Activated naive CD8-positive, alpha-beta T cell treated with anti-CD3 and anti-CD28 coated beads for 36 hours (primary cell): ENCODE measurements around the gene SYDE2. TPM values are rescaled to one million over a fixed set of nuclear protein-coding genes. Genes with fewer than 3 reads are reported as not detected.
A peak's percentile ranks its signal among the peaks of the same experiment; 100 is the strongest.

Source experiments
- DNase-seq: peaks from one replicate; pipeline ENCODE4 v3.0.0; 2021
- H3K27ac Mint-ChIP-seq: one replicate; pipeline ENCODE4 v1.8.0; 2022; ENCODE audit warnings: mild to moderate bottlenecking, moderate library complexity, mixed read lengths
- H3K27me3 Mint-ChIP-seq: one replicate; pipeline ENCODE4 v1.8.0; 2022; ENCODE audit warnings: mild to moderate bottlenecking, mixed read lengths
- H3K36me3 Mint-ChIP-seq: one replicate; pipeline ENCODE4 v1.8.0; 2021; ENCODE audit warnings: mild to moderate bottlenecking, mixed read lengths
- H3K4me1 Mint-ChIP-seq: one replicate; pipeline ENCODE4 v1.8.0; 2021; ENCODE audit warnings: mixed read lengths
- H3K4me3 Mint-ChIP-seq: one replicate; pipeline ENCODE4 v1.8.0; 2022; ENCODE audit warnings: mild to moderate bottlenecking, moderate library complexity, mixed read lengths
- H3K9me3 Mint-ChIP-seq: one replicate; pipeline ENCODE4 v1.8.0; 2022; ENCODE audit warnings: mixed read lengths
- total RNA-seq, 2 experiments: library from RNA; stranded (reverse); gene quantifications; one replicate each; pipeline ENCODE4 v1.2.3, GENCODE V29; 2021

Gene SYDE2
- total RNA-seq, 2 experiments from 2014 or later = 3.7 to 3.9 TPM

DNA sequence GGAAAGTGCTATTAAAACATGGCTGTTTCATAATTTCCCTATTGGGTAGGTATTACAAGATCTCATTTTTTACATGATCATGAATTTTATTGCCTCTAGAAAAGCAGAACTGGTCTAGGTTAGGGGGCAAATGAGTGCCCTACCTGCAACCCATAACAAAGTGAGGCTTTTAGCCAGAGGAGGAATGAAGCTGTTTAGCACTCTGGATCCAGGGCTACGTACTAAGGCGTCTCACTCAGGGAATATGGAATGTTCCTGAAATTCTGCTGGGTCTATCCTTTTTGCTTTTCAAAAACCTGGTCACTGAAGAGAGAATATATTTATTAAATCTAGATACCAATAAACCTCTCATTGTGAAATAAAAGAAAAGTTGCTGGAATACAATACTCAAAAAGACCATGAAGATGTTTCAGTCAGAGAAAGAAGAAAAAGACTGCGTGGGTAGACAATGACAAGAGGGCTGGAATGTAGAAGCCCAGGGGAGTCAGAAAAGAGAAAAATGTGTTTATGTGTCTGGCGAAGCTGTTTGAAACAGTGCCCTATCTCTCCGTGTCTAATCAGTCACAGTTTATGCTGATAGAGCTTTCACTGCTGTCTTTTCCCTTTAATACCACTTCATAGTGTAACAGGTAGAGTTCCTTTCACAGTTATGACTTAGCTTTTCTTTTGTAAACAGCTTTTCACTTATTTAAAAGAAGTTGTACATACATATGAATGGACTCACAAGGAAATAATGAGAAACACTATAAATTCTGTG lies 25.0 kb upstream of the SYDE2 start:
- no peak overlapping the region for H3K27ac Mint-ChIP-seq

DNA sequence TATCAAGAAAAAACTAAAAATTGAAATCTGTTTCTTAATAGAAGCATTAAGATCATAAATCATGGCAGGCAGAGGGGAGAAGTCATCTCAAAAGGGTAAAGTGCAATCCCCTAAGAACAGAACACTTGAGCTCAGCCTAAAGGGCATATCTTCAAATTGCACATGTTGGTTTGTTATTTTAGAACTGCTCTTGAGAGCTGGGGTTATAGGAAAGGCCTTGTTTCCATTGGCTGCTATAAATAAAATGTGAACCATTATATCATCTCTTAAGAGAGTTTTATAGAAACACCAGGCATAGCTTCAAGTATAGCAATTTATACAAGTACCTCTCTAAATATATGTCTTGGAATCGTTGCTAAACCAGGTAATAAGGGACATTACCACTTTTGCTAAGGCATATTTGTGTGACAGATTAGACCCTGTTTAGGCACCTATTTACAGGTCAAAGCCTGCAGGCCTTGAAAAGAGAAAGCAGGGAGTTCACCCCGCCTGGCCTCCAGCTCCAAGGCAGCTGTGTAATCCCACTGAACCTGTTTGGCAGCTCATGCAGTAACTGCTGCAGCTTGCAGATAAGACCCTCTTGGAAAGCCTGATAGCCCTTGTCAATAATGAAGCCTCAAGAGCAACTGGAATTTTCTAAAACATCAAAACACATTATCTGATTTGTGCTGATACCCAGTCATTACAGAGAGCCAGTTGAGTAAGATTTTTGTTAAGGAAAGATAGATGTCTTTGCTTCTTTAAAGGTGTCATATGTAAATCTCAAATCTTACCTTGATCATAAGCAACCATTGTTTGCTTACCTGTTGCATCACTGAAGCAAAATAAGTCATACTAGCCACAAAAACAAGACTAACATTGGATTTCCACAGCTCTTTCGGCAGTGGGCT lies 24.2 kb upstream of the SYDE2 start:
- no peak overlapping the region for H3K4me3 Mint-ChIP-seq
- H3K4me1 Mint-ChIP-seq = no peaks in the 10 kb centered on the region
- no peaks in the 10 kb centered on the region for H3K36me3 Mint-ChIP-seq
- H3K27ac Mint-ChIP-seq = no peak overlapping the region
- H3K9me3 Mint-ChIP-seq = no peaks in the 10 kb centered on the region
- DNase-seq = no peak
- H3K27me3 Mint-ChIP-seq = no peaks in the 10 kb centered on the region

More for the DNA sequence above, 25.0 kb upstream of the SYDE2 start:
- Mint-ChIP-seq H3K27me3 (no peaks in the 10 kb centered on the region), H3K4me1 (no peaks in the 10 kb centered on the region), H3K9me3 (no peaks in the 10 kb centered on the region), H3K4me3 (no peak overlapping the region), H3K36me3 (no peaks in the 10 kb centered on the region)
- no peak for DNase-seq

DNA sequence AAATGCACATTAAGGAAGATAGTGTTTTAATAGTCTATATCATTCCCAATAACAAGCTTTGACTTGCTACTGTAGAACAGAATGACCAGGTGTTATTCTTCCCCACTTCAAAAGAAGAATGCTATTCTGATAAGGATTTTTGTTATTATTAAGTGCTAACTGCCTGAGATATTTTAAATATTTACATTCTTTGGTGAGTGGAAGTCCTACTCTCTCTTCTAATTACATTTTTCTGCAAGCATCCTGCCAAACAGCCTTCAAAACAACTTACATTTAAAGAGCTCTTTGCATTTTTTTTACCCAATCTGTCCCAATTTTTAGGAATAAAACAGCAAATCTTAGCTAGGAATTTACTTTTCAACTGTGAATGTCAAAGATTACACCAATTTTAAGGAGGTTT lies 23.5 kb upstream of the SYDE2 start:
- DNase-seq = no peak
- no peaks in the 10 kb centered on the region for H3K9me3 Mint-ChIP-seq
- no peak overlapping the region for H3K27ac Mint-ChIP-seq
- H3K4me1 Mint-ChIP-seq = no peaks in the 10 kb centered on the region
- H3K27me3 Mint-ChIP-seq = no peaks in the 10 kb centered on the region
- no peak overlapping the region for H3K4me3 Mint-ChIP-seq
- H3K36me3 Mint-ChIP-seq = no peaks in the 10 kb centered on the region

DNA sequence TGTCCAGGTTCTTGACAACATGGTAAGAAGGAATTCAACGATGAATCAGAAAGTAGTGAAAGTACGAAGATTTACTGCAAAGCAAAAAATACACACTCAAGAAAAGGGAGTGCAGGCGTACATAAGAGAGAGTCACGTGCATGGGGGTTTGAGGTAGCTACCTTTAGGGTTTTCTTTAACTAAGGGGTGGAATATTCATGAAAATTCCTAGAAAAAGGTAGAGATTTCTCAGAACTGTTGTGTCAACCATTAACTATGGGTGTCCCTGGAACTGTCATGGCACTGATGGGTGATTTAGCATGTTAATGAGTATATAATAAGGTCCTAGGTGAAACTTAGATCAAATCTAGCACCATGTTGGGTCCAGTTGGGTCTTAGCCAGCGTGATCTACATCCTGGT lies 22.5 kb upstream of the SYDE2 start:
- Mint-ChIP-seq H3K9me3 (no peaks in the 10 kb centered on the region), H3K4me1 (no peaks in the 10 kb centered on the region), H3K36me3 (no peaks in the 10 kb centered on the region), H3K27ac (no peak overlapping the region), H3K27me3 (no peaks in the 10 kb centered on the region), H3K4me3 (no peak overlapping the region)
- DNase-seq = no peak

DNA sequence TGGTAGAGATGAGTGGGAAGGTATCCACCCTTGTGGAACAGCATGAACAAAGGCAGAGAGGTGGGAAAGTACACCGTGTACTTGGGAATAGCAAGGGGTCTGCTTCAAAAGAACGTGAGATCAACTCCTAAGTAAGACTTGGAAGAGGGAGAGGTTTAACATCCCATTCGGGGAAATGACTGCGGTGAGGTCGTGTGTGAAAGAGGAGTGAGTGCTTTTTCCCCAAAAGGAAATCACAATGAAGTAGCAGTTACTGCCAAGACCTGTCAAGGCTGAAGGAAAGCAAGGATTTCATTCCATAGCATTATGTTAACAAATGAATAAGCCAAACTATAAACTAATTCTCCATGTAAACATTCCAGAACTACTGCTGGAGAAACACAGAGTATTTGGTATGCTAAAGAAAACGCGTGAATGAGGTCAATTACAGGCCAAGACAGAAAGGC lies 20.0 kb upstream of the SYDE2 start:
- no peak for DNase-seq
- Mint-ChIP-seq H3K4me1 (no peaks in the 10 kb centered on the region), H3K27ac (no peak overlapping the region), H3K27me3 (peaks cover 16% of the 10 kb centered on the region), H3K9me3 (no peaks in the 10 kb centered on the region), H3K36me3 (no peaks in the 10 kb centered on the region), H3K4me3 (no peak overlapping the region)

DNA sequence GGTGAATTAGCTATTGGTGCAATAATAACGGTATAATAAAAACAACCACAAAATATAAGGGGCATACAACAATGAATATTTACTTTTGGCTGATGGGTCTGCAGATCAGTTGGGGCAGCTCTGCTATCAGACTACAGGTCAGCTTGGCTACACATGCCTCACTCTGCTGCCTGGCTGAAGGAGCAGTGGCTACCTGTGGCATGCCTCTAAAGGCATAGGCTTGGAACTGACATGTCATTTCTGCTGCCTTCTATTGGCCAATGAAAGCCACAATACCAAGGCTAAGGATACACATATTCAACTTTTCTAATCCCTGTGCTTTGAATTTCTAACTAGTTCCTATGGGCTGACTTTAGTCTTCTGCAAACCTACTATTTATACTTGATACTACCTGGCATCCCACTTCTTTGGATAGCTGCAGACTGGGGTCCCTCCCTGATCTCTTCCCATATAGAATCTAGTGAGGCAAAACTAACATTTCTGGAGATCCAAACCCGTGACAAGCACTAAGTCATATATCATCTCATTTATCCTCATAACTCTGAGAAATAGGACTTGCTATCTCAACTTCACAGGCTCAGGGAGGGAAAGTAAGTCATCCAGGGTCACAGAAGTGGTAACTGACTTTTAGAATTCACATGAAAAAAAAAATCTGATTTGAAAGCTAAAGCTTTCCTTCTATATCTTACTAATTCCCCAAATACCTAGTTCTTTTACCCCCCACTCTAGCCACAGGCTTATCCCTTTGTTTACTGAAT lies 19.2 kb upstream of the SYDE2 start:
- Mint-ChIP-seq H3K4me1 (no peaks in the 10 kb centered on the region), H3K27ac (no peak overlapping the region), H3K4me3 (no peak overlapping the region), H3K27me3 (peaks cover 20% of the 10 kb centered on the region), H3K36me3 (no peaks in the 10 kb centered on the region), H3K9me3 (no peaks in the 10 kb centered on the region)
- no peak for DNase-seq

DNA sequence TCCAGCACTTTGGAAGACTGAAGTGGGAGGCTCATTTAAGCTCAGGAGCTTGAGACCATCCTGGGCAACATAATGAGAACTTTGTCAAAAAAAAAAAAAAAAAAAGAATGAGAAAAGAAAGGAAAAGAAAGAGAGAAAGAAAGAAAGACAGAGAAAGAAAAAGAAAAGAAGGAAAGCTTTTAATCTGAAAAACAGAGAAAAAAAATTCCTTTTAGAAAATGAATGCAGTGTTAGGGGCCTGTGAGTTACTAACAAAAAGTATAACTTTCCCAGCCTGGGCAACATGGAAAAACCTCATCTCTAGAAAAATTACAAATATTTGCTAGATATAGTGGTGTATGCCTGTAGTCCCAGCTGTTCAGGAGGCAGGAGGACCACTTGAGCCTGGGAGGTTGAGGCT lies 15.9 kb upstream of the SYDE2 start:
- Mint-ChIP-seq H3K36me3 (no peaks in the 10 kb centered on the region), H3K4me3 (no peak overlapping the region), H3K9me3 (no peaks in the 10 kb centered on the region), H3K27ac (no peak overlapping the region), H3K27me3 (peaks cover 27% of the 10 kb centered on the region), H3K4me1 (no peaks in the 10 kb centered on the region)
- DNase-seq = no peak

DNA sequence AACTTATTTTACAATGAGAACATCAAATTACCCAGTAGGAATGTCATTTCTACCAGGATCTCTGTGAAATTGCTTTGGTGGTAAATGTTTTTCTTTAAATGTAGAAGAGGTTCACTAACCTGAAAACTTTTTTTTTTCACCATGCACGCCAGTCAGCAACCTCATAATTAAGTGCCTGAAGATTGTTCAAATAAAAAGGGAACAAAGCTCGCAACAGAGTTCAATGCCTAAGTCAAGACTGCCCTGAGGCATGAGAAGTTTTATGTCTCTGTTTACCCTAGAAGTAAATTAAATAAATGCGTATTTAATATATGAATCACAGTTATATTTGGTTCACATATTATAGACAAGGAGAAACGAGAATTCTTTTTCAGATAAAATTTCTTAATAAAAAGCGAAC lies 13.8 kb upstream of the SYDE2 start:
- no peaks in the 10 kb centered on the region for H3K36me3 Mint-ChIP-seq
- peaks cover 34% of the 10 kb centered on the region for H3K27me3 Mint-ChIP-seq
- H3K9me3 Mint-ChIP-seq = no peaks in the 10 kb centered on the region
- DNase-seq = no peak
- H3K4me3 Mint-ChIP-seq = no peak overlapping the region
- no peaks in the 10 kb centered on the region for H3K4me1 Mint-ChIP-seq
- H3K27ac Mint-ChIP-seq = no peak overlapping the region

DNA sequence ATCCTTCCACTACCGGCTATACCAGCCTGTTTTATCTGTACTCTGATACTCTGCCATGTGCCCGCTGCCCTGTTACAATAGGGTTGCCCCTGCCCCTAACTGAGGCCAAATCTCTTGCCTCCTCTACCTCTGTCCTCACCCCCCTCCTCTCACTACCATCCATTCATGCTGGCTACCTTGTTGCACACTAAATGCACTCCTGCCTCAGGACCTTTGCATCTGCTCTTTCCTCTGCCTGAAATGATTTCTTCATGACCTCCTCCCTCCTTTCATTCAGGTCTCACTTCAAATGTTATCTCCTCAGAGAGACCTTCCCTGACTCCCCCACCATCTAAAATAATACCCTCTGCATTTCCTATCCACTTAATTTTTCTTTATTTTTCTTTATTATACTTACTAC lies 7.7 kb upstream of the SYDE2 start:
- H3K27me3 Mint-ChIP-seq = peaks cover 26% of the 10 kb centered on the region
- DNase-seq = no peak
- H3K27ac Mint-ChIP-seq = no peak overlapping the region
- H3K36me3 Mint-ChIP-seq = no peaks in the 10 kb centered on the region
- no peaks in the 10 kb centered on the region for H3K9me3 Mint-ChIP-seq
- H3K4me1 Mint-ChIP-seq = no peaks in the 10 kb centered on the region
- H3K4me3 Mint-ChIP-seq = no peak overlapping the region

DNA sequence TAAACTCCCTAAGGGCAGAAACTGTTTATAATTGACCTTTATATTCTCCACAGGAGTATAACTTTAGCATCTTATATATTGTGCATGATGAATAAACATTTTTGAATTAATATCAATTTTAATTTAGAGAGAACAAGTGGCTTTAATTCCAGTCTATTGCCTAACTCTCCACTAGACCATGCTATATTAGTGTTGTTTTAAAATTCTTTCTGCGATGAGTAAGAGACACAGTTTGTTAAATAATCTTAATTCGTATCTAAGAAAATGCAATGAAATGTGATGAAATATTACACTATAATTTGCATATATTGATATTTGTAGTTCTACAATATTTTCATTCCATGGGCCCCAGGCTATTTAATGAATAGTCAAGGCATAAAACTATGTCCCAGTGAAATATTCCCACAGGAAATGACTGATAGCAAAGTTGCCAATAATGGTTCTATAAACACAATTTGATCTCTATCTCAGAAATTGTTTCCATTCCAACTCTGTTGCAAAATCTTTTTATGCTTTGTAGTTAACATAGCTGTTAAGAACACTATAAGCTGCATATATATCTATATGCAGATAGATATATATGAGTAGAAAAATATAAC lies 2.9 kb upstream of the SYDE2 start:
- Mint-ChIP-seq H3K4me3 (no peak overlapping the region), H3K4me1 (peaks cover 23% of the 10 kb centered on the region), H3K36me3 (peaks cover 2% of the 10 kb centered on the region), H3K9me3 (no peaks in the 10 kb centered on the region), H3K27ac (no peak overlapping the region), H3K27me3 (peaks cover 12% of the 10 kb centered on the region)
- no peak for DNase-seq

DNA sequence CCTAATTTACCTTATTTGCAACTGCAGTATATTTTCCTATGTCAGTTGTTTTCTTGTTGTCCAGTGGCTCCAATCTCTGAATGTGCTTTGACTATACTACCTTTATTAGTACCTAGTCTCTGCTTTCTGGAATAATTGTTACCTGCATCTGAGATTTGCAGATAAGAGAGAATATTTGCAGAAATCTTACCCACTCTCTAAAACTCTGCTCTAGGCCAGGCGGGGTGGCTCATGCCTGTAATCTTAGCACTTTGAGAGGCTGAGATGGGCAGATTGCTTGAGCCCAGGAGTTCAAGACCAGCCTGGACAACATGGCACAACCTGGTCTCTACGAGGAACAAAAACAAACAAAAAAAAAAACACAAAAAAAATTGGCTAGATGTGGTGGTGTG lies 2.0 kb upstream of the SYDE2 start:
- Mint-ChIP-seq H3K9me3 (no peaks in the 10 kb centered on the region), H3K4me3 (no peak overlapping the region), H3K4me1 (peaks cover 29% of the 10 kb centered on the region), H3K27ac (no peak overlapping the region), H3K36me3 (peaks cover 3% of the 10 kb centered on the region), H3K27me3 (peaks cover 8% of the 10 kb centered on the region)
- DNase-seq = no peak

DNA sequence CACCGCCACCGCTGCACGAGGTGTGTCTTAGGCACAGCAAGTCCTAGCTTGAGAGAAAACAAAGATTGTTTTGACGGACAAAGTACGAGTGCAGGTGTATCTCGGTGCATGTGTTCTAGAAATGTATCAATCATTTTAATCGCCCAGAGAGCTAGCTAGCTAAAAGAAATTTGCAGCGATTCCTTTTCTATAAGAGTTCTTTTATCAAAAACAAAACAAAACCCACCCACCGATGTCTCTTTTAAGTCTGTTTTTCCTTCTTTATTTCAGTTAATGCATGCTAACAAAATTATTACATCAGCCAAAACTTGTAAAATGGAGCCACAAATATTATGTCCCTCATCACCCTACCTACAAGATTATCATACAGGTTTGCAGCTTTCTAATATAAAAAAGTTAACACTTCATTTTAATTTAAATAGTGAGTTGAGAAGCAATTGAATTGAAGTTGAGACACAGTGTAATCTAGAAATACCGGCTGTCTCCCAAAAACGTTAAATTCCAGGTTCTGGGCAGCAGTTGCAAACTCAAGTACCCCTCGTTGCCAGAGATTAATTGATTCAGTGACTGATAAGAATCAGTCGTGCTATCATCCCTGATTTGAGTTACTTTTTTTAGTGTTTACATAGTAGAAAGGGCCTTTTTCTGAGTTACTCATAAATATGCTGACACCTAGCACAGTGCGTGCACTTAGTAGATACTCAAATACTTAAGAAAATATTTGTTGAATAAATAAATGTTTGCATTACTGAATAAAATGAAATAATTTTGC lies 1.5 kb upstream of the SYDE2 start:
- H3K4me1 Mint-ChIP-seq = peaks cover 32% of the 10 kb centered on the region
- no peak for DNase-seq
- H3K9me3 Mint-ChIP-seq = no peaks in the 10 kb centered on the region
- peak overlapping the region; percentile 92 for H3K27ac Mint-ChIP-seq
- peaks cover 6% of the 10 kb centered on the region for H3K36me3 Mint-ChIP-seq
- H3K4me3 Mint-ChIP-seq = peak overlapping the region; percentile 87
- H3K27me3 Mint-ChIP-seq = peaks cover 4% of the 10 kb centered on the region

DNA sequence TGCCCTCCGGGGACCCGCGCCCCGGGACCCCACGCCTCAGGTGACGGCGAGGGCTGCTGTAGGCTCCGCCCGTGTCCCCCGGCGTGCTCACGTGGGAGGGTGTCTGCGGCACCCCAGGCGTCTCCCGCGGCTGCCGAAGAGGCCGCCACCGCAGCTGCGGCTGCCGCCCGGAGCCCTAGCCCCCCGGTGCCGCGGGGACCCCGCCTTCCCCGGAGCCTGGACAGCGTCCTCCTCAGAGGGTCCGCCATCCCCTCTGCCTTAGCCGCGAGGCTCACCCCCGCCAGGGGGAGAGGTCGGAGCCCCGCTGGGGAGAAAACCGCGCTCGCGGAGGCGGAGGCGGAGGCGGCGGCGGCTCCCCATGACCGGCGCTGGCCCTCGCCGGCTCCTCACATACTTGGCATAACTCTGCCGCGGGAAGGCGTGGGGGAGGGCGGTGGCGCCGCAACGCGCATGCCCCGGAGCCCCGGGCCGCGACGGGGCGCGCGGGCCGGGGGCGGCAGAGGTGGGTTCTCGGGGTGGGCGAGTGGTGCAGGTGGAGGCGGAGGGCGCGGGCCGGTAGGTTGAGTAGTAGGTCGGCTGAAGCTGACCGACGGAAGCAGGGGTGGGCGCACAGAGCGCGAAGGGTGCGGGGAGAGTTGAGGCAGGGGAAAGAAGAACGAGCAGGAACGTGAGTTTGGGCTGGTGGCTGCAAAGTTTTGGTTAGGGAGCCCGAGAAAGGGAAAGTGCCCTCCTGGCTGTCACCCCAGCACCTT lies 700 bp upstream of the SYDE2 start:
- peaks cover 35% of the 10 kb centered on the region for H3K4me1 Mint-ChIP-seq
- H3K27ac Mint-ChIP-seq = peak overlapping the region; percentile 92
- H3K27me3 Mint-ChIP-seq = peaks cover 4% of the 10 kb centered on the region
- H3K36me3 Mint-ChIP-seq = peaks cover 6% of the 10 kb centered on the region
- H3K4me3 Mint-ChIP-seq = peak overlapping the region; percentile 87
- DNase-seq = peak; percentile 71
- no peaks in the 10 kb centered on the region for H3K9me3 Mint-ChIP-seq
